Putamen (tissue), 1 donor: ENCODE data around the gene ZNF300.
"Not testable (repeated sequence)": the region's sequence is repeated elsewhere in the genome, so short reads cannot be mapped to it uniquely, and the experiment has no call there.

Experiments
- DNase-seq: peaks from one replicate; pipeline ENCODE4 v3.0.0-alpha.2; 2016; ENCODE audit warnings: low spot score

The ZNF300 gene

DNA sequence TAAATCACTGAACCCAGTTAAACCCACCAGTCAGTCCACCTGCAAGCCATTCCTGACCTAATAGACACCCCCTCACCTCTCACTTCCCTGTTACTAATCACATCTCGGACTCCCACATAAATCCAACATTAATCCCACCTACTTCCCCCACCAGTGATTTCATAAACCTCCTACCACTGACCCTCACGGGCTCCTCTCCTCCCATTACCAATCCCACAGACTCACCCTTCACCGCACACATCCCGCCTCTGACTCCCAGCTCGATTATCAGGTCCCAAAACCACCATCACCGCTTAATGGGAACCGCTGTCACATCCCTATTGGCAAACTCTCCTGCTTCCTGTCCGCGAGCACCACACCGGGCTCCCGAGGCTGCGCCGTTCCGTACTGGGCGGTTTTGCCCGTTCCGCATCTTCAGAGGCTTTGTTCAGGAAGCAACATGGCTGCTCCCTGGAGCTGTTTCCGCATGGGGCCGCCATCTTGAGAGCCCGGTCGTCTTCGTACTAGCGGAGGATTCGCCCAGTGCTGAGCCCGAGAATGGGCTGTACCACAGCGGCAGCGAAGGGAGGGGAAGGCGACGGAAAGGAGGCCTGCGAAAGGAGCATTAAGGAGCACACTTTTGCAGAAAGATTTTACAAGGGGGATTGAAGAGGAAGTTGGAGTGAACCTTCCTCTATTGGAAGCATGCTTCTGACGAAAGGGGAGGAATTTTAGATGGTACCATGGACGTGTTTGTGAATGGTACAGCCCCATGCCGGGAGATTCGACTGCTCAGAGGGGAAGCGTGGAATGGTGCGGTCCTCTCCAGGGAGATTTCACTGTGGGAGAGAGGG lies at the start of gene ZNF300:
Gene ZNF300 (minus strand): TSS at position 502 of the 833 bp plus-strand sequence. CDS start 1,825 bp downstream, outside the sequence.
- peak; percentile 91 for DNase-seq

DNA sequence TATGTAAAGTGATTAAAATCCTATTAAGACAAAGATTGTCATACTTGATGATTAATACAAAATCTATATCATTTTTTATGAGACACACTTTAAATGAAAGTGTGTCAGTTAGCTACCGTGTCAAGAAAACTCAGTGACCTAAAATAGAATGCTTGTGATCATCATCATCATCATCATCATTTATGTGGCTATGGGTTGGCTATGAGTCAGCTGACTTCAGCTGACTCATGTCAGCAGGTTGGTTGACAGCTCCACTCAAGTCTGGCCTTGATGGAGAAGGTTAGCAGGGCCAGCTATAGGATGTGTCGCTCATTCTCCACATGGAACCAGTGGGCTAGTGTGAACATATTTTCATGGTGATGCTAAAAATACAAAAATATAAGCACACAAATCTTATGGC lies 43.8 kb upstream of the ZNF300 start:
- no peak for DNase-seq

DNA sequence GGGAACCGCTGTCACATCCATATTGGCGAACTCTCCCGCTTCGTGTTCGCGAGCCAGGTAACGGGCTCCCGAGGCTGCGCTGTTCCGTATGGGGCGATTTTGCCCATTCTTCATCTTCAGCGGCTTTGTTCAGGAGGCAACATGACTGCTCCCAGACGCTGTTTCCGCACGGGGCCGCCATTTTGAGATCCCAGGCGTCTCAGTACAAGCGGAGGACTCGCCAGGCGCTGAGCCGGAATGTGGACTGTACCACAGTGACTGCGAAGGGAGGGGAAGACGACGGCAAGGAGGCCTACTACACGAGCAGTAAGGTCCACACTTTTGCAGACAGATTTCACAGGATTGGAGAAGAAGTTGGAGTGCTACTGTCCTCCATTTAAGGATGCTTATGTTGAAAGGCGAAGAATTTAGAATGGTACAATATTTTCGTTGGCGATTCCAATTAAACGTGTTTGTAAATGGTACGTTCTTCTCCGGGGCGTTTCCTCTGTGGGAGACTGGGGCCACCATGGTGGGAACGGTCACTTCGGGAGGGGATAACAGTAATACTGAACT lies 41.6 kb upstream of the ZNF300 start:
- DNase-seq, result peak; percentile 87

DNA sequence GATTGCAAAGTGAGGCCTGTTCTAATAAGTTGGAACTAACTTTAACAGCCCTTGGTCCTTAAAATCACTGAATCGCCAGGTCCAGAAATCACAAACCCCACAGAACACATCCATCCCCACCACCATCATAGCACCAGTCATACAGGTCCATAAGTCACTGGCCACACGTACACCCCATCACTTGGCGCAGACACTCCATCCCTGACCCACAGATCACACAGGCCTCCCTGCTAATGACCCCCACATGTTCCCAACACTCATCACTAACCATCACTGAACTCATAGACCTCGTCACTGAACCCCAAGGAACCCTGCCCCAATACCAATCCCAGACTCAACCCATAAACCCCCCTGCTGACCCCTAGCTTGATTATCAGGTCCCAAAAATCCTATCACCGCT lies 41.2 kb upstream of the ZNF300 start:
- DNase-seq, result peak; percentile 8

DNA sequence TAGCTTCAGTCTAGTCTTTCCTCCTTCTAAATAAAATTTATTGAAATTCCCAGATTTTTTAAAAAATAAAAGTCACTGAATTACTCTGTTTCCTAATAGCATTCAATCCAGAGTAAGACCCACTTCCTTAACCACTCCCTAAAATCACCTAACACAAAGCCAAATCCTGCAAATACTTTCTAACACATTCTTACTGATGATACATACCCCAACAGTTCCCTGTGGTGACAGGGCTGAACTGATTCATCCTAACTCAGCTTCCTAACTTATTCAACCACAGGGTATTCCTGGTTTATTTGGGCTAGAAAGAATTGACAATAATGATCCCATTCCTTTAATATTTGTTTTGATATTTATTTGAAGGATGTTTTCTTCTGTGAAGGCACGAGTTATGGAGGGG lies 40.7 kb upstream of the ZNF300 start:
- DNase-seq, result no peak

DNA sequence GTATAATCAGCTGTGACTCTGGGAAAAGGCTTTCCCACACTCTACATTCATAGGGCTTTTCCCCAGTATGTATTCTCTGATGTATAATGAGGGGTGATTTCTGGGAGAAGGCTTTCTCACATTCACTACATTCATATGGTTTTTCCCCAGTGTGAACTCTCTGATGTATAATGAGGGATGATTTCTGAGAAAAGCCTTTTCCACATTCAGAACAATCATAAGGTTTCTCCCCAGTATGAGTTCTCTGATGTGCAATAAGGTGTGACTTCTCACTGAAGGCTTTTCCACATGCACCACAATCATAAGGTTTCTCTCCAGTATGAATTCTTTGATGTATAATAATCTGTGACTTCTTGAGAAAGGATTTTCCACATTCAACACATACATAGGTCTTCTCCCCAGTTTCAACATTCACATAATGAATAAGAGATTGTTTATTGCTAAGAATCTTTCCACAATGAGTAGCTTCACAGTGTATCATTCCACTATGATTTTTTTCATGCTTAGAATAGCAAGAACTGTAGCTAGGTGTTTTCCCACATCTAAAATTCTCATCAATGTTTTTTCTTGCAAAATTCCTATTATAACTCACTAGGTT lies 26.7 kb upstream of the ZNF300 start:
- no peak for DNase-seq

DNA sequence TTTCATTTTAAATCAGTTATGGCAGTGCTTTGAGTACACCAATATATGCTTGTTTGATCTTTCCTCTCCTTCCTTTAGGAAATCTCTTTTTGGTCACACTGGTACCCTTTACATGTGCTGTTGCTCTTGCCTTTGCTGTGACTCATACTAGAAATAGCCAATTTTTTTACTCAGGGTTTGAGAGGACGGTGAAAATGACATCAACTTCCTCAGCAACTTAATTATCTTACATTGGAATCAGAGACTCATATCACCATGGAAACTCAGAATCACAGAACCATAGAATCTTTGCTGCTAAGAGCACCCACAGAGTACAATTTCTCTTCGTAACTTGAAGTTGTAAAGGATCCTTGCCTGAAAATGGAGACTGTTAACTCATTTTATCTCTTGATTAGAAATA lies 13.8 kb upstream of the ZNF300 start:
- no peak for DNase-seq

DNA sequence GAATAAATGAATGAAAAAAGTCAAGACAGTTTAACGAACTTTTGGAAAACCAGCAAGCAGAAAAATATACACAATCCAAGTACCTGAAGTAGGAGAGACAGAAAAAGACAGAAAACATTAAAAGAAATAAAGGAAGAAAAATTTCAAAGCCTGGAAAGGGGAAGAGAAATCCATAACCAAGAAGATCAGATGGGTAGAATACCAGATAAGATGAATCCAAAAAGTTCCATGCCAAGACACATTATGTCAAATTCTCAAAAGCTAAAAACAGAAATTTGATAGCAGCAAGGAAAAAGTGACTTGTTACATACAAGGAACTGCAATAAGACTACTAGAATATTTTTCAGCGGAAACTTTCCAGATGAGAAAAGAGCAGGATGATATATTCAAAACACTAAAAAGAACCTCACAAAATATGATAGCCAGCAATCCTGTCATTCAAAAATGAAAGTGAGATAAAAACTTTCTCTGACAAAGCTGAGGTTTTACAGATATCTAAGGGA lies 7.6 kb upstream of the ZNF300 start:
- no peak for DNase-seq

DNA sequence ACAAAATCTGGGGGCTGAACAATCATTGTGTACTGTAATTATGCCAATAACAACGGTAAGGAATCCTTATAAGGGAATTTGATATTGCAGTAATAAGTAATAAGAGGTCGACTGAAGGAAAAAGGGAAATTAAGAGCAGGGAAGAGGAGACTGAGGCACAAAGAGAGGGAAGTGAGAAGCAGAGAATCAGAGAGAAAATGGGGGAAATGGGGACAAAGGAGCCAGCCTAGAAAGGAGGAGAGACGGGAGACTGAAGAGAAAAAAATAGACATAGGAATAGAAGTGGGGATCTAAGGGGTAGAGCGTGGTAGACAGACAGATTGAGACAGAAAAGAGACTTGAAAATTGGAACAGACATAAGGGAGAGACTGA lies 518 bp upstream of the ZNF300 start:
- DNase-seq, result peak; percentile 0

DNA sequence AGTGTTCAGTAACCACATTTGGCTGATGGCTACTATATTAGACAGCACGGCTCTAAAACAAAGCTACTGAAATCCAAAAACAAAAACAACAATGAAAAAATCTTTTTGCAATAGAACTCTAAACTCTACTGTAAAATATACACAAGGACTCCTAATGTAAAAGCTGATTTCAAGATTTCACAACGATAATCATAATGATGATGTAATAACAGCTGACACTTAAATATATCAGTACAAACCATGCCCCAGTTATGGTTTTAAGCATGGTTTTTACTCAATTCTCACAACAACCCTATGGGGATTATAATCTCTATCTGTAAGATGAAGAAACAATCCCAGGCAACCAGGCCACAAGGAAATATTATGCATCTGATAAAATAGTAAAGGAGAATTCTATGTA lies 3.3 kb downstream of the ZNF300 start:
- DNase-seq, result no peak

DNA sequence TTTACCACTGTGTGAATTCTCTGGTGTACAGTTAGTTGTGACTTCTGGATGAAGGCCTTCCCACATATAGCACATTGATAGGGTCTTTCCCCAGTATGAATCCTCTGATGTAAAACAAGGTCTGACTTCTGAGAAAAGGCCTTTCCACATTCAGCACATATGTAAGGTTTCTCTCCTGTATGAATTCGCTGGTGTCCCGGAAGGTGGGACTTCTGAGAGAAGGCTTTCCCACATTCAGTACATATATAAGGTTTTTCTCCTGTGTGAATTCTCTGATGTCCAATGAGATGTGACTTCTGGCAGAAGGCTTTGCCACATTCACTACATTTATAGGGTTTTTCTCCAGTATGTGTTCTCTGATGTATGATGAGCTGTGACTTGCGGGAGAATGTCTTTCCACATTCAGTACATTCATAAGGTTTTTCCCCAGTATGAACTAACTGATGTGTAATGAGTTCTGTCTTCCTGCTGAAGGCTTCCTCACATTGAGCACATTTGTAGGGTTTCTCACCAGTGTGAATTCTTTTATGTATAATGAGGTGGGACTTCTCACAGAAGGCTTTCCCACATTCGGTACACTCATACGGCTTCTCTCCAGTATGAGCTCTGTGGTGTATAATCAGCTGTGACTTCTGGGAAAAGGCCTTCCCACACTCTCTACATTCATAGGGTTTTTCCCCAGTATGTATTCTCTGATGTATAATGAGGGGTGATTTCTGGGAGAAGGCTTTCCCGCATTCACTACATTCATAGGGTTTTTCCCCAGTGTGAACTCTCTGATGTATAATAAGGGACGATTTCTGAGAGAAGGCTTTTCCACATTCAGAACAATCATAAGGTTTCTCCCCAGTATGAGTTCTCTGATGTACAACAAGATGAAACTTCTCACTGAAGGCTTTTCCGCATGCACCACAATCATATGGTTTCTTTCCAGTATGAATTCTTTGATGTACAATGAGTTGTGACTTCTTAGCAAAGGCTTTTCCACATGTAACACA lies 9.1 kb downstream of the ZNF300 start:
- DNase-seq, result no peak

DNA sequence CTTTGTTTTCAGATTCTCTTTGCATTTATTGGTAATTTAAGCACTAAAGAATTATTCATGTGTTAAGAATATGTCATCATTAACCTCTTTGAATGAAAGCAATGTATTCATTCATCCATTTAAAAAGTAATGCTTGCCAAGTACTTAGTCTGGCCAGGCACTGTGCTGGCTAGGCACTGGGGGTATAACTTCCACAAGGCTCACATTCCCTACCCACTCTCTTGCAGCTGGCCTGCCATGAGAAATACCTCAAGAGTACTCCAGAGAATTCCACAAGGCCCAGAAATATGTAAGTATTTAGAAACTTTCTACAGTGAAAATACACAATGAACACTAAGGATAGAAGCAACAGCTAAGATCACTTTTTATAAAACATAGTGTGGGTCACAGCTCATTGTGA lies 25.4 kb downstream of the ZNF300 start:
- no peak for DNase-seq

DNA sequence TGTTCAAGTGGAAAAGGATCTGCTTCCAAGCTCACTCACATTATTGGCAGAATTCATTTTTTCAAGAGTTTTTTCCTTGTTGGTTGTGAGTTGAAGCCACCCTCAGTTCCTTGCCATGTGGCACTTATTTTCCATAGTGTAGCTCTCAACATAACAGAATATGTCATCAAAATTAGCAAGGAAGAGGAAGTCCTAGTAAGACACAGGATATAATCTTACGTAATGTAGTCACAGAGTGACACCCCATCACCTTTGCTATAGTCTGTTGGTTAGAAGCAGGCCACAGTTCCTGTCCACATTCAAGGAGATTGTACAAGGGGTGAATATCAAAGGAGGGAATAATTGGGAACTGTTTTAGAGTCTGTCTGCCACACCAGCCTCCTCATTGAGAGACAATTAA lies 42.7 kb downstream of the ZNF300 start:
- DNase-seq, result no peak

DNA sequence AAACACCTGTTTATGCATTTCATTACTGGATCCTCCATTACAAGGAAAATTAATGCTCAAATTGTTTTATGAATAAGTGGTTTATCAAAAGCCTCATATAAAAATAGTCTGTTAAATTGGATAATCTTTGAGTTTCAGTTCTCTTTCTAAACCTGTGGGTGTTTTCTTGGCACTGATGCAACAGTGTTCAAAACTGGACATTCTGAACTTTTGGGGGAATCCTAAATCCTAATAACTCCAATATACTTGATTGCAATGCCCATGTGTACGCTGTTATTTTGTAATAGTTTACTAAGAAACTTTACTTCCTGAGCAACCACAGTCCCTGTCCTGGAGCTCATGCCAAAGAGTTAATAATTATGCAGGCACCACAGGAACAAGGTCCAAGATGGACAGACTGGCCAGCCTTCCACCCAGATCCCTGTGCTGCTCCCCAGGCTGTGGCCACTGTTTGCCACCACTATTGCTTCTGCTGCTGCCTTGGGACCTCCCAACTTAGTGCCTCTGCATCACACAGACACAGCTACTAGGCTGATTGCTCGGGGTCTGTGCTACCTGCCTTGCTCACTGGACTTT lies 44.4 kb downstream of the ZNF300 start:
- DNase-seq, result no peak

DNA sequence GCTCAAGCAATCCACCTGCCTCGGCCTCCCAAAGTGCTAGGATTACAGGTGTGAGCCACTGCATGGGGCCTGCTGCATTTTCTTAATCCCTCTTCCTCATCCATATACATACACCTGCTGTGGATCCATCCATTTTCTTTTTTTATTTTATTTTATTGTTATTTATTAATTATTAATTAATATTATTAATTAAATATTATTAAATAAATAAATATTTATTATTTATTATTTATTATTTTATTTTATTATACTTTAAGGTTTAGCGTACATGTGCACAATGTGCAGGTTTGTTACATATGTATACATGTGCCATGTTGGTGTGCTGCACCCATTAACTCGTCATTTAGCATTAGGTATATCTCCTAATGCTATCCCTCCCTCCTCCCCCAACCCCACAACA lies 48.1 kb downstream of the ZNF300 start:
- DNase-seq, result not testable (repeated sequence)

DNA sequence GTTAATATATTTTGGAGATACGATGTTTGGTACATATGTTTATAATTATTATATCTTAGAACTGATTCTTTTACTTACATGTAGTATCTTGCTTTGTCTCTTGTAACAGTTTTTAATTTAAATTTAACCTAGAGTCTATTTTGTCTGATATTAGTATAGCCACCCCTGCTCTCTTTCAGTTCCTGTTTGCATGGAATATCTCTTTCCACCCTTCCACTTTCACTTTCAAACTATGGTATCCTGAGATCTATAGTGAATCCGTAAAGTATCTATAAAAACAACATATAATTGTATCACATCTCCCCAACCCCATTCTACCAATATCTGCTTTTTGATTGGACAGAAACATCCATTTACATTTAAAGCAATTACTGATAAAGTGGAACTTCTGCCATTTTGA lies 51.2 kb downstream of the ZNF300 start:
- DNase-seq, result no peak

DNA sequence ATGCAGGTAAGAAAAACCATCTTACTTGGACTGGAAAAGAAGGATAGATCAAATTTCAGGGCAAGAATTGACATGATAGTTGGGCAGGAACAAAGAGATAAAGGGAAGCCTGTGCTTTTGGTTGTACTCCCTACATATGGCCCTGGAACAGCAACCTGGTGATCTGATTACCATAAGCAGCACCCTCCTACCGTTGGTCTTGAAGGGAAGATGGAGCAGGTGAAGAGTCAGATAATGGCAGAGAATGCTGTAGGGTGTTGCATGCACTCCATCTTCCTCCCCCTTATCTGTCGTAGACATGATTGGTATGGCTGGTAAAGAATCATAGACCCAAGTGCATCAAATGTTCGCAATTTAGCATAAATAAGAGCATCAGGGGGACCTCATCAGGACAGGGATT lies 53.7 kb downstream of the ZNF300 start:
- DNase-seq, result no peak

DNA sequence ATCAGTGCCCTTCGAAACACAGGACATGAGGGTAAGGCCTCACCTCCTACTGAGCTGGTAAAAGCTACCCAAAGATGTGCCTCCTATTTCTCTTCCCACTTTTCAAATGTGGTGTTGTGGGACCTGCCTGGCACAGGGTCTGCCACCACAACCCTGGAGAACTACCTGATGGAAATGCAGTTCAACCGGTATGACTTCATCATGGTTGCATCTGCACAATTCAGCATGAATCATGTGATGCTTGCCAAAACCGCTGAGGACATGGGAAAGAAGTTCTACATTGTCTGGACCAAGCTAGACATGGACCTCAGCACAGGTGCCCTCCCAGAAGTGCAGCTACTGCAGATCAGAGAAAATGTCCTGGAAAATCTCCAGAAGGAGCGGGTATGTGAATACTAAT lies 56.5 kb downstream of the ZNF300 start:
- DNase-seq, result no peak

DNA sequence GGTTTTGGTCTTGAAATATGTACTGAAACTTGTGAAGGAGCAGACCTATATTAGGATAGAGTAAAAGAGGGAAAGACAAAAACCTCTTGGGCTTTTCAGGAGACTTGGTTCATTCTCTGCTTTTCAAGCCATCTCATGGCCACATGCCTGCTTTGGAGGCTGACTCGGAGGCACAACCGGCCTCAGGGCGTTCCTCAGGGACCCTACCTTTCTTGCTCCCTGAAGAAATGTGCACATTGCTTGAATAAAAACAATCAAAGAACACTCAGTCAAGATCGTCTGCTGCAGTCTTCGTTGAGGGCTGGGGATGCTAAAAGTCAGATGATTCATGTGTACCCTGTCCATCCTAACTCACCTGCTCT lies 57.5 kb downstream of the ZNF300 start:
- DNase-seq, result no peak

DNA sequence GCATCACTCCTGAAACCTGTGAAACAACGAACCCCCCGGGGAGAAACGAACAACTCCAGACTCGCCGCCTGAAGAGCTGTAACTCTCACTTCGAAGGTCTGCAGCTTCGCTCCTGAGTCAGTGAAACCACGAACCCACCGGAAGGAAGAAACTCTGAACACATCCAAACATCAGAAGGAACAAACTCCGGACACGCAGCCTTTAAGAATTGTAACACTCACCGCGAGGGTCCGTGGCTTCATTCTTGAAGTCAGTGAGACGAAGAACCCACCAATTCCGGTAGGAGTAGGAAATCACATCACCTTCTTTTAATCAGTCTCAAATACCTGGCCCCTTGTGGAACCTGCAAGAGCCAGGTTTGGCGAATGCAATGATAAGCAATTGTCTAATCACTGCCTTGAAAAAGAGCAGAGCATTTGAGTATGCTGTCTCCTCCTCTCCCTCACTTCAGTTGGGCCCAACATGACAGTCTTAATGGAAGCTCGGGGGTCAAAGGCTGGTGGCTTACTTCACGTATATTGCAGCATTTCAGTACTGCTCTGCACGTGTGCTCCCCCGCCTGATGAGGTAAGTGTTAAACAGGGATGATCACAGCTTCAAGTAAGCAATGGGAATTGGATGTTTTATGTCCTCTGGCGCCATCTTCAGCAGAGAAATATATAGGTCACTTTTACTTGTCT lies 58.0 kb downstream of the ZNF300 start:
- peak; percentile 55 for DNase-seq

DNA sequence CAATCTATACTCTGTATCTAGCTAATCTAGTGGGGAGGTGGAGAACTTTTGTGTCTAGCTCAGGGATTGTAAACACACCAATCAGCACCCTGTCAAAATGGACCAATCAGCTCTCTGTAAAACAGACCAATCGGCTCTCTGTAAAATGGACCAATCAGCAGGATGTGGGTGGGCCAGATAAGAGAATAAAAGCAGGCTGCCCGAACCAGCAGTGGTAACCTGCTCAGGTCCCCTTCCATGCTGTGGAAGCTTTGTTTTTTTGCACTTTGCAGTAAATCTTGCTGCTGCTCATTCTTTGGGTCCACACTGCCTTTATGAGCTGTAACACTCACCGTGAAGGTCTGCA lies 58.5 kb downstream of the ZNF300 start, which contains the start of gene IRGM:
Gene IRGM (plus strand): TSS at position 214 of the 346 bp plus-strand sequence. CDS start 1,603 bp downstream, outside the sequence.
- DNase-seq, result not testable (repeated sequence)
